T47D (cell line): ENCODE data around the gene DNM3.

Source experiments
- DNase-seq, 2 experiments: peaks; one replicate each; pipeline versions ENCODE4 v3.0.0 to v3.0.0-alpha.2; 2011 to 2012; ENCODE audit warnings: low read depth in 1 of 2, low spot score in 1 of 2
- JUND ChIP-seq: IDR thresholded peaks from 2 replicates; pipeline ENCODE4 v1.6.1; 2012; ENCODE audit warnings: low read depth
- in situ Hi-C: cut with HindIII; loops from 2 replicates; pipeline ENCODE4 v1.10.0; 2016; ENCODE audit warnings: low sequenced_read_pairs, low pct_unique_long_range_greater_than_20kb

The DNM3 gene

DNA sequence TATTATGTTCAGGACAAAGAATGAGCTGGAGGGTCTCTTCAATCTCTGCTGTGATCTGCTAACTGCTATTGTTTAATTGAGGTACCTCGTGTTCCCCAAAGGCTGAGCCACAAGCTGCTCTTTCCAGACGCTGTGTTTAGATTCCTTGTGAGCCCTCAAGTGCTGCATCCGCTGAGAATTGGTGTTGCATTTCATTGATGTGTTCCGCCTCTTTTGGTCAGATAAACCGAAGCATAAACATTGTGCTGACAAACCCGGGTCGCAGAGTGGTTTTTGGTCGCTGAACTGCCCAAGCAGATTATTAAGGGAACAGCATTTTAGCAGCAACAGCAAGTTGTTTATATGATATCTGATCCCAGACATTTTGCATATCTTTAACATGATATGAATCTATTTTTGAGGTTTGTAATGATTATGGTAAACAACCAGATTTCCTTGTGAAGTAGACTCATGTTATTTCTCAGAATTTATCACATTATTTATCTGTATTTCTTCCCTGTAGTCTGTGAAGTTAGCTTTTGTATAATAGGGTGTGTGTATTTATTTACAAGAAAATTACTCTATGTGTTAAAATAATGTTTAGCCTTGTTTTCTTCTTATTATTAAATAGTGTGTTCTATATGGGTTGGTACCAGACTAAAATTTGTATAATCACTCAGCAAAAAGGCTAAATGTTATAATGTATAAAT, 362.0 kb downstream of the DNM3 start:
- no peak for TF ChIP-seq JUND
- DNase-seq: no peak
- in situ Hi-C loops: no loop called here

DNA sequence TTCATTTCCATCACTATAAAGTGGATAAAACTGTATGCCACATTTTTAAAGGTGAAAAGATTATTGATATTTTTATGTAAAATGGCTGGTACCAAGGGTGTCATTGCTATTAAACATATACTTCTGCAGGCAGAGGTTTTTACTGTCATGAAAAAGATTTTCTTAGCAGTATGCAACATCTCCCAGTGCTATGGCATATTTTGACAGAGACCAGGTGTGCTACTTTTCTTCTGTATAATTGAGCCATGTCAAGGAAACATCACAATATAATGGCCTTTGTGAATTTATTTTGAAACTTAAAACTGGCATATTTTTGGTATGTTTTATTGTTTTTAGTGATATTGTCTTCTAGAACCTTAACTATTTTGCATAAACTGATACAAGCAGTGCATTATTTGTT, 362.6 kb downstream of the DNM3 start:
- DNase-seq: no peak
- in situ Hi-C loops: no loop called here
- TF ChIP-seq JUND: no peak

DNA sequence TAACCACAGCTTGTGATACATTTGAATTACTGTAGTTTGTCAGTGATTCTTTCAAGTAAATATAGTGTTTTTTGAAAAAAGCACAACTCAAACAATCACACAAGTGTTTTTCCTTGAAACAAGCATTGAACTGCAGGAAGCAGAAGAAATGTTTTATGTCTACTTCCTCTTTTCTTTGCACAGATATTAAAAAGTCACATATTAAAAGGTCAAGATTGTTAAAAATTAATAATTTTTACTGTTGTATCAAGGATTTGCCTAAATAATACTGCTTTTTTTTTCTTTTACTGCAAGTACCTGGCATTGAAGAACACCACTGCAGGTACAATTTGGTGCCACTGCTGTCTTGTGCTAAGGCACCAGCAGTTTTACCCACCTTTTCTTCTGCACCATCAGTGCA, 365.0 kb downstream of the DNM3 start:
- no peak for DNase-seq
- no peak for TF ChIP-seq JUND
- in situ Hi-C loops: no loop called here

DNA sequence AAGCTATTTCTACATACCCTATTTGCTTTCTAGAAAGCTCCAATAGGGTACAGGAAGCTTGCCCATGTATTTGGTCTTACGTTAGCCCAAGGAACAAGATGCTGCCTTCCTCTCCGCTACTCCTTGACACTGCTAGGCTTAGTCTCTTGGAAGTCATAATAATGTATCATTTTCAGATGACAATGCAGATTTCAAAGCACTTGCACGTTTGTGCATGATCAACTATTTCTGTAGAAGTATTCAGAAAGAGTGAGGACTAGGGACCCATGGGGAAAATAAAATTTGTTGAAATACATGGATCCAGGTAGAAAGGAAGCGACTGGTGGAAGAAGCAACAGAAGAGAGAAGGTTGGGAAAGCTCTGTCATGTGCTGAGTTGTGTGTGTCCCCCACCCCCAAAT, 367.3 kb downstream of the DNM3 start:
- no peak for DNase-seq
- no peak for TF ChIP-seq JUND
- in situ Hi-C loops: no loop called here

DNA sequence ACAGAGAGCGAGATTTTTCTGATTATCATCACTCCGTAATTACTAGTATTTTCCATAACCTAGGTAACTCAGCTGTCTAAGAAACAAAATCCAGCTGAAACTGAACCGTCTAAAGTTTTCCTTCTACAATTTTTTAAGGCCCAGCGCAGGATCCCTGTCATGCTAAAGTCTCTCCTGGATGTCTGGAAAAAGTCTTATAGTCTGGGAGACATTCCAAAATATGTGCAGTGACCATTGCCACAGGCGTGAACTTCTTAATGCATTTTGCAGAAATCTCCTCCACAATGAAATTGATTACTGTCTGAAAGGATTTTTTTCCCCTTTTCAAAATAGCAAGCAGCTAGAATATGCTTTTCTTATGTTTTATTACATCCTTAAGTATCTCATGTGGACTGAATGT, 369.9 kb downstream of the DNM3 start:
- no peak for TF ChIP-seq JUND
- in situ Hi-C loops: no loop called here
- DNase-seq: no peak

DNA sequence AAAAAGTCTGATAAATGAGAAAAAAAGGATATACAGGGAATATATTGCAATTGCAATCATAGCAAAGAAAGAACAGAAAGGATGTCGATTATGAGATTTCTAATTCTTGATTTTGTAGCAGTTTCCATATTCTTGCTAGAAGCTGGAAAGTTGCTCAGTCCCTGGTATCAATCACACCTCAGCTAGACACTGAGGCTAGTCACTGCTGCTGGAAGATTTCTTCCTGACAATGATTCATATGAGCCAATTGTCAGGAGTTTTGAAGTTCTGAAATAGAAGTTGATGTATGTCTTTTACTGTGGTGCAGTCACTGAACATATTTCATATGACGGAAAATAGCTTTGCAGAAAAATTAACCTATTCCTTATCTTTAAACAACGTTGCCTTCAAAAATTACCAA, 370.8 kb downstream of the DNM3 start:
- in situ Hi-C loops: no loop called here
- TF ChIP-seq JUND: no peak
- DNase-seq: no peak

DNA sequence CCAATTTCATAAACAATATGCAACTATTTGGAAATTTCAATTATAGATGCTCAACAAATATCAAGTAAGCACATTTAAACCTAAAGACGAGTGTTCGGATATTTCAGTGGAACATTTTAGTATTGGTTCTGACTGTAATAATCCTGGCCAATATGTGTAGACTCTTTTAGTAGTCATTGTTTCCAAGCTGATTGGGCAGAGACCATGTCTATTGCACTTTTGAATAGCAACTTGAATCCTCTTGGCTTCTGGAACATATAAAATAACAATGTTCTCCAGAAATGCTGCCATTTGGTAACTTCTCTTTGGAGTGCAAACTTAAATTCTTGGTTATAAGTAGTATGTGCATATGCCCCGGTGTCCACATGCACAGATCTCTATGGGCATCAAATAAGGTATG, 373.7 kb downstream of the DNM3 start:
- in situ Hi-C loops: no loop called here
- no peak for TF ChIP-seq JUND
- no peak for DNase-seq

DNA sequence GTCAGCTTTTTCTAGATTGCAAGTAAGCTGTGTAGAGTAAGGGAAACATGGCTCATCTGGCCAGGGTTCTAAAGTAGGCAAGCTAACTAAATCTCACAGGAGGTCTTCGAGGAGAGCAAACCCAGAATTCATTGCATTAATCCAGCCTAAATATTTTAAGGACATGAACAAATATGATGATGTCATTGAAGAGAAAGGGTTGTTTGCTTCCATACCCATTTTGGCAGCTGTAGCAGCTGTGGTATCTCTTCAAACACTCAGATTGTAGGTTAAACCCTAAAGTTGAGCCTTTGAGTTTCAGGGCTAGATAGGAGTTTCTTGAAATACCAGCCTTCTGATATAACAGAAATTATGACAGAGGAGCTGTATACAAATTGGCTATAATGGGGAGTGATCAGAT, 378.7 kb downstream of the DNM3 start:
- in situ Hi-C loops: no loop called here
- no peak for TF ChIP-seq JUND
- DNase-seq: no peak

DNA sequence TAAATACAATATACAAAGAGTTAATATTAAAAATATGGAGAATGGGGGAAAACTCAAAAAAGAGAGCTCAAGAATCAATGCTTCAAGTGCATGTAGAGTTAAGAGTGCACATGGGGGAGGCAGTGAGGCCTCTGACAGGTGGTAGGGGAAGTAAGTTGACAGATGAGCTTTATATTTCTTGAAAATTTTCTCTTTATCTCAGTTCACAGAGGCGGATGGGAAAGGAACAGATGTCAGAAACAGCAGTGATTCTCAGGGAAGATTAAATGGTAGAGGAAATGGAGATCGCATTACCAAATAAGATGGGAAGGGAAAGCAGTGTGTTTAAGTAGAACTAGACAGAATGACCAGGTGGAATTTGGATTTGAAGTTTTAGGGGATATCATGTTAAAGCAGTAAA, 379.1 kb downstream of the DNM3 start:
- in situ Hi-C loops: no loop called here
- no peak for TF ChIP-seq JUND
- no peak for DNase-seq

DNA sequence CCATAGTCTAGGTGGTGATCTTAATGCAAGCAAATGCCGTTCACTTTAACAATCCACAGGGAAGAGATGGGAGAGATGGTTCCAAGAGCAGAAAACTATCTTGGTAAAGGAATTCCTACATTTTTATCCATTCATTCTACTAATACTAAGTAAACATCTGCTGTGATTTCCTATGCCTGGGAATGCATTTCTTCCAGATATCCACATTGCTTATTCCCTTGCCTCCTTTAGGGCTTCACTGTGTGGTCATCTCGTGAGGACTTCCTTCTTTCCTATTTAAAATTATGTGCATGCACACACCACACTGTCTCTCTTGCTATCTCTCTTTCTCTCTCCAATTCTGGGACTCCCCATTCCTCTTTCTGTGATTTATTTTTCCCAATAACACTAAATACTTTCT, 380.1 kb downstream of the DNM3 start:
- no peak for DNase-seq
- TF ChIP-seq JUND: no peak
- in situ Hi-C loops: no loop called here

DNA sequence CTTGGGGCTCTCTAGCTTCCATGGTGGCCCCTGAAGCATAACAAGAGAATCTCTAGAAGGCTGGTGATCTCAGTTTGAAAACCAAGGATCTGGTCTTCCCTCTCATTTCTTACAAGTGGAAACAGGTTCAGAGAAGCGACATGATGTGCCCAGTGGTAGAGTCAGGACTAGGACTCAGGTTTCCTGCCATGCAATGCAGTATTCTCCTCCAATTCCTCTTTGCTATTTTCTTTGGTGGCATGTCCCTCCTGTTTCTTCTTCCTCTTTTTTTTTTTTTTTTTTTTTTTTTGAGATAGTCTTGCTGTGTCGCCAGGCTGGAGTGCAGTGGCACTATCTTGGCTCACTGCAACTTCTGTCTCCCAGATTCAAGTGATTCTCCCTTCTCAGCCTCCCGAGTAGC, 383.6 kb downstream of the DNM3 start:
- in situ Hi-C loops: no loop called here
- TF ChIP-seq JUND: no peak
- no peak for DNase-seq

DNA sequence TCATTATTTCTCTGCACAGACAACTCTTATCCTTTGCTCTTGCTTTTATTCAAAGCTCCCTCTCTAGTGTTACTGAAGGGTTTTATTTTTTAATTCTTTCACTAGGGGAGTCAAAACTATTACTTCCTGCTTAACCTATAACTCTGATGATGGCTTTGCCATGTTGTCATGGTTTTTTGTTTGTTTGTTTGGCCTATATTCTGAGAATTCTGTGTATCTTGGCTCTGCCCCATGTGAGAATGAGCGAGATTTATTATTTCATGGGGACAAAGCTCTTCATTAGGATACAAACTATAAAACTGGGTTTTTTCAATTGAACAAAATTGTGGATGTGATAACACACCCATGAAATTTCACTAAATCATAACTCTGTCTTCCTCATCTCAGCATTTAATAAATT, 388.6 kb downstream of the DNM3 start:
- in situ Hi-C loops: no loop called here
- no peak for TF ChIP-seq JUND
- no peak for DNase-seq

DNA sequence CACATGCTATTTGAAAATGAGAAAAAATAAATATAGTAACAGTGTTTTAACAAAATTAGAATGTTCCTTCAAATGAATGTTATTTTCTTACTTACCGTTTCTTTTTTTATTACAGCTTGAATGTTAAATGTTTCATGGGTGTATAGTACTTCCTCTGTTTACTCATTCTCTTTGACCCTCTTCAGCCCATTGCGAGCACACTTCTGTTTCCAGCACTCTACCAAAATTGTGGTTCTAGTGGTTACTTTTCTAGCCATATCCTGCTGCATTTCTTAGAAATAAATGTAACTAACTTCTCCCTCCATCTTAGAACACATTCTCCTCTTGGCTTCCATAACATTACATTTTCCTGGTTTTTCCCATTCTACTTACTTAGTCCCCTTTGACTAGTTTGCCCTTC, 389.2 kb downstream of the DNM3 start:
- no peak for DNase-seq
- in situ Hi-C loops: no loop called here
- no peak for TF ChIP-seq JUND

DNA sequence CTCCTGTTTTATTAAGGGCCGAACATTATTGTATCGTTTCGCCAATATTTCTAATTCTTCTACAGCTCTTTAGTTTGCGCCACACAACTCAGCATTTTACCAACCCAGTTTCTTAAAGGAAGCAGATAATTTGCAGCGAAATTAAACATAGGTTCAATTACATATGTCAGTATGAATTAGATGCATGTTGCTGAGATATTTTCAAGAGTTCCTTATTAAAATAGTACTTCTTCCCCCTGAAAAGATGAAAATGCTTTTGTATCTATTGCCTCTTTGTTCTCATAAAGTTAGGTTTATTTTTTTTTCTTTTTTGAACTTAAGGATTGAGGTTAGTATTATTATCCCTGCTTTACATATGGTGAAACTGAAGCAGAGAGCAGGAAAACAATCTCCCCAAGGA, 395.7 kb downstream of the DNM3 start:
- in situ Hi-C loops: no loop called here
- no peak for DNase-seq
- no peak for TF ChIP-seq JUND

DNA sequence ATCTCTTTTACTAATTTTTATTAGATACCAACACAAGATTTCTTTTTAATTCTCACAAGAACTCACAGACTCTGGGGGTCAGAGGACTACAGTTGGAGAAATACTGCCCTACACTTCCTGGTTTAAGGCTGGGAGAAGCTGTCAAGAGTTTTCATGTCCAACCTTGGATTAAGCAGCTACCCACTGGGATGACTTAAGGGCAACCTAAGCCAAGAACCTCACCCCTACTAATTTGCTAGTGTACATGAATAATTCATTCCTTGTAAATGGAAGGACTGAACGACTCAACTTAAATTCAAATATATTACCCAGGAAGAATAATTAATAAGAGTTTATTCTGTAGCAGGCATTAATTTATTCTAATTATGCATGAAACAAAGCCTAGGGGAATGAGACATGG, 396.9 kb downstream of the DNM3 start:
- in situ Hi-C loops: no loop called here
- TF ChIP-seq JUND: no peak
- DNase-seq: no peak
